Neural crest cell (in vitro differentiated cells): ENCODE data around the gene GPR68. TPM values are rescaled to one million over a fixed set of nuclear protein-coding genes. Genes with fewer than 3 reads are reported as not detected.

Source experiments
- DNase-seq: peaks from one replicate; pipeline ENCODE4 v3.0.0; 2021; ENCODE audit warnings: low read depth, mixed read lengths, low spot score
- H3K27ac Mint-ChIP-seq: one replicate; pipeline ENCODE4 v1.8.0; 2021; ENCODE audit warnings: mild to moderate bottlenecking, mixed read lengths; ENCODE audit not compliant: unreplicated experiment
- H3K27me3 Mint-ChIP-seq: 2 replicates; pipeline ENCODE4 v1.8.0; 2021; ENCODE audit warnings: low read depth, mild to moderate bottlenecking, mixed read lengths
- H3K36me3 Mint-ChIP-seq: 2 replicates; pipeline ENCODE4 v1.8.0; 2021; ENCODE audit warnings: low read depth, mild to moderate bottlenecking, mixed read lengths
- H3K4me1 Mint-ChIP-seq: 2 replicates; pipeline ENCODE4 v1.8.0; 2021; ENCODE audit warnings: mixed read lengths
- H3K4me3 Mint-ChIP-seq: one replicate; pipeline ENCODE4 v1.8.0; 2021; ENCODE audit warnings: mild to moderate bottlenecking, mixed read lengths
- H3K9me3 Mint-ChIP-seq: 2 replicates; pipeline ENCODE4 v1.8.0; 2021; ENCODE audit warnings: mixed read lengths
- total RNA-seq: library from RNA; stranded (reverse); gene quantifications from 2 replicates; pipeline ENCODE4 v1.2.1, GENCODE V29; 2021
- TF ChIP-seq, protein P1 (sequence below): fragments of 200-600 bp; sonication (generic); conservative IDR thresholded peaks from 2 replicates; pipeline ENCODE4 v1.5.0; 2021; ENCODE audit warnings: antibody characterized with exemption, mild to moderate bottlenecking

Gene GPR68
- total RNA-seq, 1 donor from 2014 or later = 0.14 TPM

DNA sequence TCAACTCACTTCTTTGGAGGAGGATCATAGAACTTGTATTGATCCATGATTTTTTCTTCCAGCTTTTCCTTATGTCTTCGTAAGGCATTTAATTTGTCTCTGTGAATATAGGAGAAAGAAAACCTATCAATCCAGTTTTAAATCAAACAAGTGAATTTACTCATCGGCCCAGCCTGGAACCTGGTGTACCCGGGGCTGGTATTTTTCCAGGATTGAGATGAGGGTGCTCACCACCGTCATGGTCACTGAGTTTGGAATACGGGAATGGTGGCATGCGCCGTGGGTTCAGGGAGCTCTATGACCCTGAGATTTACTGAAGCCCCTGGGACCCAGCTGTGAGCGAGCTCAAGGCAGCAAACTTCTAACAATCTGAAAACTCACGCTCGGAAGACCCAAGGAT is 46.5 kb upstream of the GPR68 start:
- TF ChIP-seq, protein P1, sequence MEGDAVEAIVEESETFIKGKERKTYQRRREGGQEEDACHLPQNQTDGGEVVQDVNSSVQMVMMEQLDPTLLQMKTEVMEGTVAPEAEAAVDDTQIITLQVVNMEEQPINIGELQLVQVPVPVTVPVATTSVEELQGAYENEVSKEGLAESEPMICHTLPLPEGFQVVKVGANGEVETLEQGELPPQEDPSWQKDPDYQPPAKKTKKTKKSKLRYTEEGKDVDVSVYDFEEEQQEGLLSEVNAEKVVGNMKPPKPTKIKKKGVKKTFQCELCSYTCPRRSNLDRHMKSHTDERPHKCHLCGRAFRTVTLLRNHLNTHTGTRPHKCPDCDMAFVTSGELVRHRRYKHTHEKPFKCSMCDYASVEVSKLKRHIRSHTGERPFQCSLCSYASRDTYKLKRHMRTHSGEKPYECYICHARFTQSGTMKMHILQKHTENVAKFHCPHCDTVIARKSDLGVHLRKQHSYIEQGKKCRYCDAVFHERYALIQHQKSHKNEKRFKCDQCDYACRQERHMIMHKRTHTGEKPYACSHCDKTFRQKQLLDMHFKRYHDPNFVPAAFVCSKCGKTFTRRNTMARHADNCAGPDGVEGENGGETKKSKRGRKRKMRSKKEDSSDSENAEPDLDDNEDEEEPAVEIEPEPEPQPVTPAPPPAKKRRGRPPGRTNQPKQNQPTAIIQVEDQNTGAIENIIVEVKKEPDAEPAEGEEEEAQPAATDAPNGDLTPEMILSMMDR = no peak
- Mint-ChIP-seq H3K4me3 (no peak overlapping the region), H3K4me1 (no peaks in the 10 kb centered on the region), H3K27me3 (no peaks in the 10 kb centered on the region), H3K27ac (no peak overlapping the region), H3K36me3 (peaks cover 15% of the 10 kb centered on the region), H3K9me3 (no peaks in the 10 kb centered on the region)
- DNase-seq = no peak

DNA sequence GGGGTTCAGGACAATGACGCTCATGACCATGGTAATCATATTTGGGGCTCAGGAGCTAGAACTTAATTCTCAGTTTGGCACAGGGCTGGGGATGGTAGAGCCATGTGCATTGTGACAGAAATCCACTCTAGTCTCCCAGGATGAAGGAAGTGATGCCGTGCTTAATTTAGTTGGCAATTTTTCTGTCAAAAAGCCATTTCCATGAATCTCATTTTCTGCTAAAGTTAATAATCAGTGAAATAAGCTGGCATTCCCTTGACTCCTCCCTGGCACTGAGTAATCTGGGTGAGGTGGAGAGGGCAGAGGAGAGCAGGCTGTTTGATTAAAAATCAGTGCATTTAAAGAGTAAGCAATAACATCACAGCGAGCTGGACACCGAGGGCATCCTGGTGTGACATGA is 45.0 kb upstream of the GPR68 start:
- H3K4me1 Mint-ChIP-seq = no peaks in the 10 kb centered on the region
- H3K27ac Mint-ChIP-seq = no peak overlapping the region
- TF ChIP-seq, protein P1 = no peak
- no peak overlapping the region for H3K4me3 Mint-ChIP-seq
- peaks cover 13% of the 10 kb centered on the region for H3K36me3 Mint-ChIP-seq
- H3K27me3 Mint-ChIP-seq = no peaks in the 10 kb centered on the region
- DNase-seq = no peak
- no peaks in the 10 kb centered on the region for H3K9me3 Mint-ChIP-seq

DNA sequence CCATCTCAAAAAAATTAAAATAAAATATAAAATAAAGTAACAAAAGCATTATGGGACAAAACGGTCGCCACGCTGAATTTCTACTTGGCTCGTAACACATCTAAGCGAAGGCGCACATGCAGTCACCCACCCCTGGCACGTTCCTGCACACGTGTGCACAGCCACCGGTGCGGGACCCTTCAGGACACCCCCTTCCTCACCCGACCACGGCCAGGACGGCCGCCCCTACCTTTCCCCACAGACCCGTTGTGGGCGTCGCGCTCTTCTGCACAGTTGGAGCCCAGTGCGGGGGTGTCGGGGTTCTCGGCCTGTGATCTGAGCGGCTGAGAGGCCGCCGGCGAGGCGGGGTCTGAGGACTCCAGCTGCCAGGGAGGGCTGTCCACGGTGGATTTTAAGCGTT is 44.4 kb upstream of the GPR68 start:
- Mint-ChIP-seq H3K4me1 (no peaks in the 10 kb centered on the region), H3K9me3 (no peaks in the 10 kb centered on the region), H3K4me3 (no peak overlapping the region), H3K36me3 (peaks cover 9% of the 10 kb centered on the region), H3K27me3 (no peaks in the 10 kb centered on the region), H3K27ac (no peak overlapping the region)
- TF ChIP-seq, protein P1 = no peak
- no peak for DNase-seq

DNA sequence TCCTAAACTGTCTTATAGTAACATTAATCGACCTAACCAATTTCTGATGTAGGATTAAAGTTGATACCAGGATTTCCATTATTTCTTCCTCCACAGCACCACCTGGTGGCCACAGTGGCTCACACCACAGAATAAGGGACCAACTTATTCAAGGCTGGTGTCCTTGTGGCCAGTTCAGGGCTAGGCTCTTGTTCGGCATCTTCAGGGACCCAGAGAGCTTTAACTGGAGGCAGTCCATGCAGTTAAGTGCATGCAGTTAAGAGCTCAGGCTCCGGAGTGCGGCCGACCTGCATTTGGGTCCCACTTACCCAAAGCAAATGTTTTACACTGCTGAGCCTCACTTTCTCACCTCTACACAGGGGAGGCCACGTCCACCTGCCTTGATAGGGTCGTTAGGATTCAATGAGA is 42.0 kb upstream of the GPR68 start:
- no peaks in the 10 kb centered on the region for H3K4me1 Mint-ChIP-seq
- DNase-seq = peak; percentile 84
- H3K4me3 Mint-ChIP-seq = no peak overlapping the region
- TF ChIP-seq, protein P1 = peak; percentile 94
- no peak overlapping the region for H3K27ac Mint-ChIP-seq
- no peaks in the 10 kb centered on the region for H3K27me3 Mint-ChIP-seq
- H3K36me3 Mint-ChIP-seq = peaks cover 4% of the 10 kb centered on the region
- H3K9me3 Mint-ChIP-seq = no peaks in the 10 kb centered on the region

DNA sequence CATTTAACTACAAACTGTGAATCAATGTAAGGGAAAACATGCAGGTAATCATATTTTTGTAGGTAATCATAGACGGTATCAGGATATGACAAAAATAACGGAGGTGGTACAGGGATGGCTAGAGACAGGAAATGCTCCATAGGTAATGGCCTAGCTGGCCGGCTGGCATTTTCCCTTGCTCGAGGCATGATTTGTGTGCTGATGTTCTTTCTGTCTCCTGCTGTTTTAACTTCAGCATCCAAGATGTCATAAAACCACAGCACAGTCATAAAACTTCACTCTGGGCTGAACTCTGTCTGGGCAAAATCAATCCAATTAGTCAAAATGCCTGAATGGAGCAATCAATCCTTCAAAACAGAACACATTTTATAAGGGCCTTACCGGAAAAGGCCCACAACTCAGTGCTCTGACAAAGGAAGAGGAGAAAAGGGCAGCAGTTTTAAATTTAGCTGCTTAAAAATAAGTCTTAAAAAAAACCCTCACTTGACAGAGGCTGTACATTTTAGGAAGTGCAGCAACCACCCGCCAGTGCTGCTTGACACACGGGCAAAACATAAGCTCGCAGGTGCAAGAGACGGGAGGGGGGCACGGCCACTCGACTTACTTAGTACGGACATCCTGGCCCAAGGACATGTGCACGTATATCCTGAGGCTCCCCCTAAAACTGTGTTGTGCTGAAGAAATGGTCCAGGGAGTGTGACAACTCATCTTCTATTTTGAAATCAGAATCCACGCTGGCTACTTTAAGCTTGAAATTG is 40.5 kb upstream of the GPR68 start:
- DNase-seq = no peak
- no peaks in the 10 kb centered on the region for H3K9me3 Mint-ChIP-seq
- H3K27me3 Mint-ChIP-seq = no peaks in the 10 kb centered on the region
- H3K36me3 Mint-ChIP-seq = peaks cover 4% of the 10 kb centered on the region
- TF ChIP-seq, protein P1 = no peak
- no peak overlapping the region for H3K27ac Mint-ChIP-seq
- no peak overlapping the region for H3K4me3 Mint-ChIP-seq
- no peaks in the 10 kb centered on the region for H3K4me1 Mint-ChIP-seq
